ENCODE measurements around the gene PREPL.

PREPL gene

GRCh38 chr2:44351088-44351487 is 10.2 kb downstream of the PREPL start:
- TF ChIP-seq CTCF (IDR thresholded peaks at IDR 0.05; ENCODE audit: insufficient read depth, low read length, poor library complexity, severe bottlenecking) (no peak), EZH2phosphoT487 (conservative IDR thresholded peaks at IDR 0.05; ENCODE audit: low read length) (no peak)
- no peaks in the 10 kb centered on the region for H3K27me3 ChIP-seq (ENCODE audit: low read length)

GRCh38 chr2:44349506-44349905 is 11.8 kb downstream of the PREPL start:
- no peaks in the 10 kb centered on the region for H4K20me1 ChIP-seq (ENCODE audit: low read depth, low read length)
- no peaks in the 10 kb centered on the region for H3K27me3 ChIP-seq (ENCODE audit: low read length)
- no peak overlapping the region for H3K4me2 ChIP-seq (ENCODE audit: low read depth, low read length, poor library complexity, severe bottlenecking)
- no peaks in the 10 kb centered on the region; the same call in 1 of the 2 replicates for H3F3A ChIP-seq (ENCODE audit: insufficient read depth)
- H3K9ac ChIP-seq (ENCODE audit: low read length): no peak overlapping the region
- H3K4me3 ChIP-seq (ENCODE audit: insufficient read depth, low read length, poor library complexity, severe bottlenecking): no peak overlapping the region
- TF ChIP-seq CTCF (IDR thresholded peaks at IDR 0.05; ENCODE audit: insufficient read depth, low read length, poor library complexity, severe bottlenecking): no peak
- no peak for TF ChIP-seq EZH2phosphoT487 (conservative IDR thresholded peaks at IDR 0.05; ENCODE audit: low read length)
- no peaks in the 10 kb centered on the region for H3K9me2 ChIP-seq (replicated peaks; ENCODE audit: insufficient read depth, low read length)
- H3K9me3 ChIP-seq (ENCODE audit: insufficient read depth, low read length): no peaks in the 10 kb centered on the region
- H2AFZ ChIP-seq (ENCODE audit: low read depth, low read length, severe bottlenecking): no peak overlapping the region
- peaks cover 6% of the 10 kb centered on the region; the same call in 1 of the 2 replicates for H3K79me2 ChIP-seq (ENCODE audit: insufficient read depth, low read length)
- no peaks in the 10 kb centered on the region; the same call in 1 of the 2 replicates for H3K36me3 ChIP-seq (ENCODE audit: low read length)
- no peak overlapping the region for H3K27ac ChIP-seq (ENCODE audit: low read depth, low read length)

More at GRCh38 chr2:44351088-44351487, 10.2 kb downstream of the PREPL start:
- H3K4me3 ChIP-seq (ENCODE audit: insufficient read depth, low read length, poor library complexity, severe bottlenecking): no peak overlapping the region
- H3K36me3 ChIP-seq (ENCODE audit: low read length): no peaks in the 10 kb centered on the region; the same call in 1 of the 2 replicates
- H2AFZ ChIP-seq (ENCODE audit: low read depth, low read length, severe bottlenecking): no peak overlapping the region
- no peak overlapping the region for H3K4me2 ChIP-seq (ENCODE audit: low read depth, low read length, poor library complexity, severe bottlenecking)
- H3K27ac ChIP-seq (ENCODE audit: low read depth, low read length): no peak overlapping the region
- no peaks in the 10 kb centered on the region for H3K9me3 ChIP-seq (ENCODE audit: insufficient read depth, low read length)
- H3K9ac ChIP-seq (ENCODE audit: low read length): no peak overlapping the region
- no peaks in the 10 kb centered on the region for H4K20me1 ChIP-seq (ENCODE audit: low read depth, low read length)
- peaks cover 10% of the 10 kb centered on the region; the same call in 1 of the 2 replicates for H3K79me2 ChIP-seq (ENCODE audit: insufficient read depth, low read length)
- no peaks in the 10 kb centered on the region for H3F3A ChIP-seq (ENCODE audit: insufficient read depth)
- H3K9me2 ChIP-seq (replicated peaks; ENCODE audit: insufficient read depth, low read length): no peaks in the 10 kb centered on the region

- Histone ChIP-seq H3K36me3 (ENCODE audit: low read length) (no peaks in the 10 kb centered on the region; the same call in 1 of the 2 replicates), H3K4me3 (ENCODE audit: insufficient read depth, low read length, poor library complexity, severe bottlenecking) (no peak overlapping the region), H3K27me3 (ENCODE audit: low read length) (no peaks in the 10 kb centered on the region), H3K4me2 (ENCODE audit: low read depth, low read length, poor library complexity, severe bottlenecking) (no peak overlapping the region), H3F3A (ENCODE audit: insufficient read depth) (no peaks in the 10 kb centered on the region; the same call in 1 of the 2 replicates), H3K9ac (ENCODE audit: low read length) (no peak overlapping the region), H3K9me2 (replicated peaks; ENCODE audit: insufficient read depth, low read length) (no peaks in the 10 kb centered on the region), H3K79me2 (ENCODE audit: insufficient read depth, low read length) (no peaks in the 10 kb centered on the region), H3K27ac (ENCODE audit: low read depth, low read length) (no peak overlapping the region), H3K9me3 (ENCODE audit: insufficient read depth, low read length) (no peaks in the 10 kb centered on the region), H2AFZ (ENCODE audit: low read depth, low read length, severe bottlenecking) (no peak overlapping the region), H4K20me1 (ENCODE audit: low read depth, low read length) (no peaks in the 10 kb centered on the region)
- no peak for TF ChIP-seq CTCF (IDR thresholded peaks at IDR 0.05; ENCODE audit: insufficient read depth, low read length, poor library complexity, severe bottlenecking)
Measured at GRCh38 chr2:44348400-44348799, 12.9 kb downstream of the PREPL start.

Measured in SU-DHL-6 (cell line).